GM13977 (cell line): ENCODE results near the gene MCCC1.

Experiments used
- DNase-seq: peaks from one replicate; pipeline ENCODE4 v3.0.0; 2012; ENCODE audit warnings: low spot score
- in situ Hi-C: fragments of 300-500 bp; cut with MboI; formaldehyde crosslinking; loops from one replicate; pipeline ENCODE4 v1.12.0; 2022; ENCODE audit warnings: low sequenced_read_pairs, low pct_unique_long_range_greater_than_20kb, mixed read lengths, inconsistent platforms; ENCODE audit not compliant: unreplicated experiment
- TF ChIP-seq, protein P1 (sequence below): IDR thresholded peaks from 2 replicates; pipeline ENCODE4 v1.5.1; 2012; ENCODE audit warnings: mild to moderate bottlenecking, control low read depth; ENCODE audit not compliant: insufficient read depth; ENCODE audit errors: extremely low read depth, missing control alignments

Gene MCCC1

DNA sequence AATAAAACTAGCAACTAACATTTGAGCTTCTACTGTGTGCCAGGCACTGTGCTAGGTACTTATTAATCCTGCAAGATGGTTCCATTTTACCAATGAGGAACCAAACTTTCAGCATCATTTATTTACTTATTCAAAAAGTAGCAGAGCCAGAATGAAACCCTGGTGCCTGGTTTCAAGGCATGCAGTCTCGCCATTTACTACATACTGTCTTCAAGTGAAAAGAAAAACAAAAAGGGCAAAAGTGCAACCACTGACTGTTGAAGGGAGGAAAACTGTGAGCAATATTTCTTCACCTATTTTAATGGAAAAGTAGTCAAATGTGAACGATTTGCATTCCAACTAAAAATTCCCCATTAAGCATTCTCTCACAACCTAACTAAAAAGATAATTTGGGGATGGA lies 127.7 kb downstream of the MCCC1 start:
- TF ChIP-seq, protein P1, sequence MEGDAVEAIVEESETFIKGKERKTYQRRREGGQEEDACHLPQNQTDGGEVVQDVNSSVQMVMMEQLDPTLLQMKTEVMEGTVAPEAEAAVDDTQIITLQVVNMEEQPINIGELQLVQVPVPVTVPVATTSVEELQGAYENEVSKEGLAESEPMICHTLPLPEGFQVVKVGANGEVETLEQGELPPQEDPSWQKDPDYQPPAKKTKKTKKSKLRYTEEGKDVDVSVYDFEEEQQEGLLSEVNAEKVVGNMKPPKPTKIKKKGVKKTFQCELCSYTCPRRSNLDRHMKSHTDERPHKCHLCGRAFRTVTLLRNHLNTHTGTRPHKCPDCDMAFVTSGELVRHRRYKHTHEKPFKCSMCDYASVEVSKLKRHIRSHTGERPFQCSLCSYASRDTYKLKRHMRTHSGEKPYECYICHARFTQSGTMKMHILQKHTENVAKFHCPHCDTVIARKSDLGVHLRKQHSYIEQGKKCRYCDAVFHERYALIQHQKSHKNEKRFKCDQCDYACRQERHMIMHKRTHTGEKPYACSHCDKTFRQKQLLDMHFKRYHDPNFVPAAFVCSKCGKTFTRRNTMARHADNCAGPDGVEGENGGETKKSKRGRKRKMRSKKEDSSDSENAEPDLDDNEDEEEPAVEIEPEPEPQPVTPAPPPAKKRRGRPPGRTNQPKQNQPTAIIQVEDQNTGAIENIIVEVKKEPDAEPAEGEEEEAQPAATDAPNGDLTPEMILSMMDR, result no peak
- DNase-seq, result no peak
- in situ Hi-C loops, result no loop called here

DNA sequence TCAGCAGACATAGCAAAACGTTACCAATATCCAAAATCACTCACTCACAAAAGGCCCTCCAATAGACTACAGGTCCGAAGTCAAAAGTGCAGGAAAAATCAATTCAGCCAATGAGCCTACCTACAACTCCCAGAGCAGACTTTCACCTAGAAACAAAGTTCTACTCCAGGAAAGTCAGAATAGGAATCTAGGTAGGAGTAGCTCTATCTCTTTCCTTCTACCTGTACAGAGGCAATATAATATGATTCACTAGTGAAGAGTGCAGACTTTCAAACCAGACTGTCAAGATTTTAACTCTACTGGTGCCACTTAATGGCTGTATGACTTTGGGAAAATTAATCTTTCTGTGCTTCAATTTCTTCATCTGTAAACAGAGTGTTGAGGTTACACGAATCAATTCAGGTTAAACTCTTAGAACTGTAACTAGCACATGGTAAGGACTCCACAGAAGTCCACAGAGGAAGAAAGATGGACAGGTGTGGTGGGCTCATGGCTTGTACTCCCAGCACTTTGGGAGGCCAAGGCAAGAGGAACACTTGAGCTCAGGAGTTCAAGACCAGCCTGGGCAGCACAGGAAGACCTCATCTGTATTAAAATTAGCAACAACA lies 128.4 kb downstream of the MCCC1 start:
- TF ChIP-seq, protein P1, result no peak
- no peak for DNase-seq
- in situ Hi-C loops, result no loop called here

DNA sequence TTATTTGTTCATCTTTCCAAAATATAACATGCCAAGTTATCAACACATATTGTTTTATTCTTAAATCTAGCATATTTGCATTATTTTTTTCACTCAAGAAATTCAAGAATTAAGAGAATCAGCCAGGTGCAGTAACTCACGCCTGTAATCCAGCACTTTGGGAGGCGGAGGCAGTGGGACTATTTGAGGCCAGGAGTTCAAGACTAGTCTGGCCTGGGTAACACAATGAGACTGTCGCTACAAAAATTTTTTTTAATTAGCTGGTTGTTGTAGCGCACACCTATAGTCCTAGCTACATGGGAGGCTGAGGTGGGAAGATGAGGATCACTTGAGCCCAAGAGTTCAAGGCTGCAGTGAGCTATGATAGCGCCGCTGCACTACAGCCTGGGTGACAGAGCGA lies 129.4 kb downstream of the MCCC1 start:
- no peak for DNase-seq
- TF ChIP-seq, protein P1, result no peak
- in situ Hi-C loops, result no loop called here

DNA sequence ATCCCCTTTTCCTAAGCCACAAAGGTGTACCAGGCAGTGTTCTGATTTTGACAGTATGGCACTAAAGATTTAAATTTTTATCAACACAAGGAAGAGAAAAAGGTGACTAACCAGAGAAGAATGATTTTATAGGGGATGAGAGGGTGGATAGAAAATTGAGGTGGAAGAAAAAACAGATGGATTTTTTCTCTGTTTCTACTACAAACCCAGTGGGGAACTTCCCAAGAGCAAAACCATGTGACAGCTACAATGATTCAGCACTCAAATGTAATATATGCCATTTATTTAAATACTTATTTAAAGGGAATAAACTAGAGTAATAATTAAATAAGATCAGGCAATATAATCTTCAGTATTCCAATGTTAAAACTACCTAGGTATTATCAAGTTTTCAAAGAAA lies 130.0 kb downstream of the MCCC1 start:
- in situ Hi-C loops, result no loop called here
- no peak for DNase-seq
- TF ChIP-seq, protein P1, result no peak

DNA sequence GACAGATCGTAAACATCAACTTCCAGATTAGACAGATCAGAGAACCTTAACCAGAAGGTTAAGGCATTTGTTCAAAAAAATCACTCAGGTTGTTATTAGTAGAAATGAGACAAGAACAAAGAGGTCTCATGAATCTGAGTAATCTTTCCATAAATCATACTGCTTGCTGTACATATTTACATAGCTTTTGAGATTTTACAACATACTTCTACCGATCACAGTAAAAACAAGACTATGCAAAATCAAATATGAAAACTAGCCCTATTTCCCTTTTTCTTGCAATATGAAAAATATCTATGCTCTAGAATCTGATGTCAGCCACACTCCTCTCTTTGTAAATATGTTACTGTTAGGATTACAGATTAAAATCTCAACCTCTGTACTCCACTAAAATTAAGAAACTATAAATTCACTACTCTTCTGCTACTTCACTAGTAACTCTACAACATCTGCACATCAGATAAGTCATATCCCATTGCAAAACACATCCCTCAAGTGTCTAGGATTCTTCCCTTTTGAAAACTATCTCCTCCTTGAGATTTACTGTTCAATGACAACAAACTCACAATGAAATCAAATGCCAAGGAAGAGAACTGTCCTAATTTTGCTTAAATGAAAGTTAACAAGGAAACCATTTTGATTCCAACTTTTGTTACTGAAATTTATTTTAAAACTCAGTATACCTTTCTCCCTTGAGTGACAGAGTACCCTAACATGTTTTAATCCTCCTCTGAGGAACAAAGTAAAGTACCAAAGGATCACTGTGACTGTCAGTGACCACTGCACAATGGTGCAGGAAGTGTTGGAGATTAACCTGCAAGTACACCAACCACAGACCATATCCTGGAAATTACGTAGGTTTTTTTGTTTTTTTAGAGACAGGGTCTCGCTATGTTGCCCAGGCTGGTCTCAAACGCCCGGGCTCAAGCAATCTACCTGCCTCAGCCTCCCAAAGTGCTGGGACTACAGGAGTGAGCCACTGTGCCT lies 131.8 kb downstream of the MCCC1 start:
- in situ Hi-C loops, result no loop called here
- no peak for DNase-seq
- TF ChIP-seq, protein P1, result no peak

DNA sequence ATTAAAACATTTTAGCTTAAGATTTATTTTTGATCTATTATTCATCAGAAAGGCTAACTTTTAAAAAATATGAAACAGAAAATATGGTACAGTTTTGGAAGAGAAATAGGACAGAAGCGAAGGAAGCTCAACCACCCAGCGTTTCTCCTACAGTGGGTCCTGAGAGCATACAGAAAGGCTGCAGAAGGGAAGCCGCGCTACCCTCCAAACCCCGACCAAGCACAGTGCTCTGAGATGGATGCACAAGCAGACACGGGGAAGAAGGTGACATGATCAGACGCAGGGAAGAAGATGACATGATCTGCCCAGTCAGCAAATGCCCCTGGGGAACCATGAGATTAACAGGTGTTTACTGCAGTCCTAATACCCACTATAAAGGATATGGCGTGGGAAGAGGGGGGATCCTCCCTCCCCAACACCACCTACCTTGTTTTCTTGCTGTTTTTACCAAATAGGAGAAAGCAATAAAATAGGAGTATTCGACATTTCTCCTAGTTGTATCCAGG lies 133.4 kb downstream of the MCCC1 start:
- in situ Hi-C loops, result no loop called here
- DNase-seq, result no peak

More for the DNA sequence above, 133.4 kb downstream of the MCCC1 start:
- TF ChIP-seq, protein P1, result no peak
